BLaER1 treated with 17β-estradiol and CSF1 and Interleukin-3, amounts not matched to agents 10 nM and 100 nM (cell line): ENCODE data around the gene TRIM29.
A peak's percentile ranks its signal among the peaks of the same experiment; 100 is the strongest.

Experiments
- H3K27ac ChIP-seq, 11 experiments: shearing (Covaris generic); formaldehyde crosslinking; 2 replicates each; pipeline ENCODE4 v1.8.1; 2022
- H3K27me3 ChIP-seq, 11 experiments: shearing (Covaris generic); formaldehyde crosslinking; 2 replicates each; pipeline ENCODE4 v1.8.1; 2022
- H3K36me3 ChIP-seq, 11 experiments: shearing (Covaris generic); formaldehyde crosslinking; 2 replicates each; pipeline ENCODE4 v1.8.1; 2022
- H3K4me1 ChIP-seq, 10 experiments: shearing (Covaris generic); formaldehyde crosslinking; 2 replicates each; pipeline ENCODE4 v1.8.1; 2022
- H3K4me2 ChIP-seq, 11 experiments: shearing (Covaris generic); formaldehyde crosslinking; 2 replicates each; pipeline ENCODE4 v1.8.1; 2022
- H3K4me3 ChIP-seq, 10 experiments: shearing (Covaris generic); formaldehyde crosslinking; 2 replicates each; pipeline ENCODE4 v1.8.1; 2022
- H3K9ac ChIP-seq, 11 experiments: shearing (Covaris generic); formaldehyde crosslinking; 2 replicates each; pipeline ENCODE4 v1.8.1; 2022
- H3K9me3 ChIP-seq, 11 experiments: shearing (Covaris generic); formaldehyde crosslinking; replicated peaks in 1 of 11; 2 replicates each; pipeline ENCODE4 v1.8.1; 2022
- H4K20me1 ChIP-seq, 11 experiments: shearing (Covaris generic); formaldehyde crosslinking; 2 replicates each; pipeline ENCODE4 v1.8.1; 2022
- Cebpa-rat ChIP-seq, 11 experiments: shearing (Covaris generic); IDR thresholded peaks; 2 replicates each; pipeline ENCODE4 v1.8.1; 2022

The TRIM29 gene

GRCh38 chr11:120173807-120174206 lies 35.9 kb upstream of the TRIM29 start:
- H3K27me3 ChIP-seq: peaks cover 0 to 24% (median 18%) of the 10 kb centered on the region in 11 experiments; a peak in 20 of 22 replicates
- H3K27ac ChIP-seq: no peak overlapping the region
- no peaks in the 10 kb centered on the region for H3K36me3 ChIP-seq
- no peak for TF ChIP-seq Cebpa-rat (IDR thresholded peaks at IDR 0.05)
- H4K20me1 ChIP-seq: peaks cover 0 to 16% (median 0%) of the 10 kb centered on the region in 11 experiments; a peak in 2 of 22 replicates
- no peak overlapping the region for H3K9ac ChIP-seq
- no peak overlapping the region for H3K4me3 ChIP-seq
- H3K9me3 ChIP-seq: peaks cover 0 to 4% (median 0%) of the 10 kb centered on the region in 11 experiments; a peak in 2 of 22 replicates
- no peak overlapping the region for H3K4me2 ChIP-seq
- peaks cover 0 to 25% (median 7%) of the 10 kb centered on the region in 10 experiments; a peak in 17 of 20 replicates for H3K4me1 ChIP-seq

GRCh38 chr11:120173019-120173705 lies 35.2 kb upstream of the TRIM29 start:
- Histone ChIP-seq H3K4me1 (peaks cover 0 to 29% (median 7%) of the 10 kb centered on the region in 10 experiments; a peak in 17 of 20 replicates), H3K27me3 (peaks cover 0 to 31% (median 25%) of the 10 kb centered on the region in 11 experiments; a peak in 20 of 22 replicates), H3K9ac (no peak overlapping the region), H3K9me3 (peaks cover 0 to 7% (median 0%) of the 10 kb centered on the region in 11 experiments; a peak in 2 of 22 replicates), H4K20me1 (peaks cover 0 to 16% (median 0%) of the 10 kb centered on the region in 11 experiments; a peak in 2 of 22 replicates), H3K36me3 (no peaks in the 10 kb centered on the region), H3K4me2 (peak overlapping the region in 8 of 11 experiments; percentile 50 to 68 (median 55); a peak in 13 of 22 replicates), H3K27ac (no peak overlapping the region), H3K4me3 (no peak overlapping the region)
- TF ChIP-seq Cebpa-rat (IDR thresholded peaks at IDR 0.05): no peak

GRCh38 chr11:120172054-120172911 lies 34.4 kb upstream of the TRIM29 start:
- Histone ChIP-seq H3K4me1 (peaks cover 0 to 29% (median 7%) of the 10 kb centered on the region in 10 experiments; a peak in 17 of 20 replicates), H3K27ac (no peak overlapping the region), H3K27me3 (peaks cover 0 to 35% (median 28%) of the 10 kb centered on the region in 11 experiments; a peak in 20 of 22 replicates), H3K4me2 (peak overlapping the region; percentile 37 to 68 (median 54); a peak in 21 of 22 replicates), H3K4me3 (no peak overlapping the region), H3K9ac (no peak overlapping the region), H4K20me1 (peaks cover 0 to 16% (median 0%) of the 10 kb centered on the region in 11 experiments; a peak in 2 of 22 replicates), H3K36me3 (no peaks in the 10 kb centered on the region), H3K9me3 (peaks cover 0 to 7% (median 0%) of the 10 kb centered on the region in 11 experiments; a peak in 2 of 22 replicates)
- no peak for TF ChIP-seq Cebpa-rat (IDR thresholded peaks at IDR 0.05)

GRCh38 chr11:120170741-120171261 lies 32.9 kb upstream of the TRIM29 start:
- Histone ChIP-seq H3K9me3 (peaks cover 0 to 7% (median 0%) of the 10 kb centered on the region in 11 experiments; a peak in 5 of 22 replicates), H3K4me3 (no peak overlapping the region), H3K36me3 (no peaks in the 10 kb centered on the region), H3K27ac (no peak overlapping the region), H4K20me1 (peaks cover 0 to 16% (median 0%) of the 10 kb centered on the region in 11 experiments; a peak in 2 of 22 replicates), H3K4me1 (peaks cover 0 to 29% (median 7%) of the 10 kb centered on the region in 10 experiments; a peak in 17 of 20 replicates), H3K27me3 (peaks cover 0 to 35% (median 28%) of the 10 kb centered on the region in 11 experiments; a peak in 20 of 22 replicates), H3K4me2 (no peak overlapping the region), H3K9ac (no peak overlapping the region)
- no peak for TF ChIP-seq Cebpa-rat (IDR thresholded peaks at IDR 0.05)

- Histone ChIP-seq H3K4me1 (peaks cover 0 to 26% (median 7%) of the 10 kb centered on the region in 10 experiments; a peak in 17 of 20 replicates), H4K20me1 (peaks cover 0 to 16% (median 0%) of the 10 kb centered on the region in 11 experiments; a peak in 2 of 22 replicates), H3K4me2 (peak overlapping the region in 3 of 11 experiments; percentile 68 to 76 (median 74); a peak in 4 of 22 replicates), H3K9ac (no peak overlapping the region), H3K4me3 (no peak overlapping the region), H3K36me3 (no peaks in the 10 kb centered on the region), H3K9me3 (peaks cover 0 to 11% (median 4%) of the 10 kb centered on the region in 11 experiments; a peak in 8 of 22 replicates), H3K27ac (no peak overlapping the region), H3K27me3 (peaks cover 0 to 35% (median 28%) of the 10 kb centered on the region in 11 experiments; a peak in 20 of 22 replicates)
- TF ChIP-seq Cebpa-rat (IDR thresholded peaks at IDR 0.05): no peak
Observed at GRCh38 chr11:120169981-120170698, 32.2 kb upstream of the TRIM29 start.

- peaks cover 0 to 35% (median 28%) of the 10 kb centered on the region in 11 experiments; a peak in 20 of 22 replicates for H3K27me3 ChIP-seq
- peaks cover 0 to 11% (median 4%) of the 10 kb centered on the region in 11 experiments; a peak in 9 of 22 replicates for H3K9me3 ChIP-seq
- peak overlapping the region in 10 of 11 experiments; percentile 17 to 76 (median 43); a peak in 15 of 22 replicates for H3K4me2 ChIP-seq
- peak overlapping the region in 3 of 11 experiments; percentile 5 to 33 (median 25); a peak in 2 of 22 replicates for H3K9ac ChIP-seq
- H3K27ac ChIP-seq: peak overlapping the region in 1 of 11 experiments; percentile 37; a peak in 1 of 22 replicates
- peak overlapping the region in 4 of 10 experiments; percentile 28 to 45 (median 42); a peak in 6 of 20 replicates for H3K4me3 ChIP-seq
- peaks cover 0 to 23% (median 7%) of the 10 kb centered on the region in 10 experiments; a peak in 16 of 20 replicates for H3K4me1 ChIP-seq
- peaks cover 0 to 16% (median 0%) of the 10 kb centered on the region in 11 experiments; a peak in 2 of 22 replicates for H4K20me1 ChIP-seq
- H3K36me3 ChIP-seq: no peaks in the 10 kb centered on the region
- TF ChIP-seq Cebpa-rat (IDR thresholded peaks at IDR 0.05): no peak
Observed at GRCh38 chr11:120168960-120169681, 31.2 kb upstream of the TRIM29 start.
